GM23338 (cell line): ENCODE measurements around the gene CD300C. TPM values are rescaled to one million over a fixed set of nuclear protein-coding genes. Genes with fewer than 3 reads are reported as not detected.

ENCODE experiments used
- ATAC-seq: fragments of 200-7000 bp; cut with Tn5 transposase; 3 replicates; pipeline ENCODE4 v1.9.1; 2020
- DNase-seq: peaks from one replicate; pipeline ENCODE4 v3.0.0-alpha.2; 2015; ENCODE audit warnings: low spot score
- H2AFZ ChIP-seq: fragments of 200-600 bp; sonication (generic); 2 replicates; pipeline ENCODE4 v1.8.0; 2016; ENCODE audit warnings: antibody characterized with exemption, mild to moderate bottlenecking, moderate library complexity
- H3F3A ChIP-seq: fragments of 200-600 bp; sonication (generic); replicated peaks from 2 replicates; pipeline ENCODE4 v1.8.0; 2017; ENCODE audit warnings: antibody characterized with exemption, mixed run types, low read depth
- H3K27ac ChIP-seq: fragments of 200-600 bp; sonication (generic); 2 replicates; pipeline ENCODE4 v1.6.1; 2016; ENCODE audit warnings: low read depth
- H3K27me3 ChIP-seq: fragments of 200-600 bp; sonication (generic); 2 replicates; pipeline ENCODE4 v1.8.0; 2016; ENCODE audit warnings: mild to moderate bottlenecking, mixed run types, moderate library complexity; ENCODE audit not compliant: insufficient read depth
- H3K36me3 ChIP-seq: fragments of 200-600 bp; sonication (generic); 2 replicates; pipeline ENCODE4 v1.8.0; 2016; ENCODE audit warnings: mild to moderate bottlenecking; ENCODE audit not compliant: insufficient read depth
- H3K4me1 ChIP-seq: fragments of 200-600 bp; sonication (generic); 2 replicates; pipeline ENCODE4 v1.8.0; 2016; ENCODE audit warnings: mild to moderate bottlenecking, moderate library complexity; ENCODE audit not compliant: insufficient read depth
- H3K4me2 ChIP-seq: fragments of 200-600 bp; sonication (generic); 2 replicates; pipeline ENCODE4 v1.7.1; 2017; ENCODE audit warnings: mixed run types
- H3K4me3 ChIP-seq: fragments of 200-600 bp; sonication (generic); 2 replicates; pipeline ENCODE4 v1.6.1; 2016; ENCODE audit warnings: mixed run types
- H3K79me2 ChIP-seq: fragments of 200-600 bp; sonication (generic); replicated peaks from 2 replicates; pipeline ENCODE4 v1.8.0; 2017; ENCODE audit warnings: mild to moderate bottlenecking; ENCODE audit not compliant: insufficient read depth
- H3K9me2 ChIP-seq: fragments of 200-600 bp; sonication (generic); 2 replicates; pipeline ENCODE4 v1.8.0; 2017; ENCODE audit not compliant: insufficient read depth
- H4K20me1 ChIP-seq: fragments of 200-600 bp; sonication (generic); replicated peaks from 2 replicates; pipeline ENCODE4 v1.8.0; 2017; ENCODE audit warnings: mild to moderate bottlenecking; ENCODE audit not compliant: insufficient read depth
- H3K27ac Mint-ChIP-seq: 2 replicates; pipeline ENCODE4 v1.8.0; 2020; ENCODE audit warnings: inconsistent platforms, mild to moderate bottlenecking, moderate library complexity, mixed read lengths
- H3K27me3 Mint-ChIP-seq: 3 replicates; pipeline ENCODE4 v1.8.0; 2022; ENCODE audit warnings: low read depth, mild to moderate bottlenecking, moderate library complexity, mixed read lengths, inconsistent platforms; ENCODE audit not compliant: insufficient read depth, poor library complexity
- H3K36me3 Mint-ChIP-seq: 3 replicates; pipeline ENCODE4 v1.8.0; 2021; ENCODE audit warnings: low read depth, mild to moderate bottlenecking, inconsistent platforms, moderate library complexity, mixed read lengths
- H3K4me1 Mint-ChIP-seq: 3 replicates; pipeline ENCODE4 v1.8.0; 2020; ENCODE audit warnings: mild to moderate bottlenecking, inconsistent platforms, mixed read lengths
- H3K4me3 Mint-ChIP-seq: 3 replicates; pipeline ENCODE4 v1.8.0; 2021; ENCODE audit warnings: moderate library complexity, mild to moderate bottlenecking, inconsistent platforms, mixed read lengths
- H3K9me3 Mint-ChIP-seq: 3 replicates; pipeline ENCODE4 v1.8.0; 2020; ENCODE audit warnings: moderate library complexity, mild to moderate bottlenecking, inconsistent platforms, mixed read lengths
- EZH2 ChIP-seq: fragments of 200-600 bp; sonication (generic); IDR thresholded peaks from one replicate; pipeline ENCODE4 v1.8.0; 2017; ENCODE audit warnings: antibody characterized with exemption, mild to moderate bottlenecking, low read depth; ENCODE audit not compliant: unreplicated experiment
- JUNB ChIP-seq: IDR thresholded peaks from one replicate; pipeline ENCODE4 v1.6.1; 2016; ENCODE audit warnings: antibody characterized with exemption; ENCODE audit not compliant: unreplicated experiment
- POLR2AphosphoS5 ChIP-seq: IDR thresholded peaks from 2 replicates; pipeline ENCODE4 v1.6.1; 2016; ENCODE audit warnings: antibody characterized with exemption, low read depth
- ZNF114 ChIP-seq: fragments of 250-450 bp; sonication (Bioruptor Pico); IDR thresholded peaks from 2 replicates; pipeline ENCODE4 v1.5.0; 2020; ENCODE audit warnings: mild to moderate bottlenecking, moderate library complexity
- ZNF331 ChIP-seq: fragments of 250-450 bp; sonication (Bioruptor Pico); IDR thresholded peaks from 2 replicates; pipeline ENCODE4 v1.5.0; 2020; ENCODE audit warnings: low read depth, mild to moderate bottlenecking, moderate library complexity
- polyA plus RNA-seq: library from polyadenylated mRNA; unstranded; fragments of >200 nt; fragmentation: Nextera tagmentation; extraction: Ambion mirVana; gene quantifications from 2 replicates; pipeline ENCODE4 v1.2.1, GENCODE V29; 2016
- total RNA-seq: library from RNA; depleted of rRNA; stranded (reverse); fragments of >200 nt; shearing (Covaris generic); gene quantifications from 2 replicates; pipeline ENCODE4 v1.2.3, GENCODE V29; 2014
- TF ChIP-seq, protein P1 (sequence below): fragments of 250-450 bp; sonication (Bioruptor Pico); IDR thresholded peaks from 2 replicates; pipeline ENCODE4 v1.5.0; 2020; ENCODE audit warnings: mild to moderate bottlenecking, moderate library complexity
- TF ChIP-seq, protein P2 (sequence below): IDR thresholded peaks from one replicate; pipeline ENCODE4 v1.6.1; 2018; ENCODE audit warnings: antibody characterized with exemption; ENCODE audit not compliant: unreplicated experiment

Gene CD300C
- total and polyA plus RNA-seq, 2 experiments from 2014 or later: not detected

DNA sequence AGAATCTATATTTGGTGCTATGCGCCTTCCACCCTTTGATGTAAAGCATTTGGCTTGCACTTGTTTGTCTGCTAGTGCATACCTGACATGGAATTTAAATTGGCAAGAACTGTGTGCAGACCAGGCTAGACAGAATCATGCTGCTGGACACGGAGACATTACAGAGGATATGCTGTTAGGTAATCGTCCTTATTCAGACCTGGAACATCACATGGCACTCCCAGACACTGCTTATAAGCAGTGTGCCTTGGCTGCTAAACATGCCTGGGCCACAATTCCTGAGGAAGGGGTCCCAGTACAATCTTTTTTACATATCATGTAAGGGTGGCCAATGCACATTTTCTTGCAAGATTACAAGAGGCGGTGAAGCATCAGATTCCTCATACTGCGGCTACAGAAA is 39.8 kb upstream of the CD300C start:
- DNase-seq: no peak
- Histone ChIP-seq H3K4me2 (no peak overlapping the region), H3K79me2 (no peaks in the 10 kb centered on the region), H3K27me3 (no peaks in the 10 kb centered on the region), H4K20me1 (no peaks in the 10 kb centered on the region), H2AFZ (no peak overlapping the region), H3K9me2 (no peaks in the 10 kb centered on the region), H3K4me1 (no peaks in the 10 kb centered on the region), H3K36me3 (no peaks in the 10 kb centered on the region), H3K4me3 (no peak overlapping the region), H3K27ac (no peak overlapping the region), H3F3A (no peaks in the 10 kb centered on the region)
- TF ChIP-seq POLR2AphosphoS5 (no peak), ZNF331 (CRISPR knock-in tag) (no peak), EZH2 (no peak), JUNB (no peak), ZNF114 (CRISPR knock-in tag) (no peak)
- TF ChIP-seq, protein P1, sequence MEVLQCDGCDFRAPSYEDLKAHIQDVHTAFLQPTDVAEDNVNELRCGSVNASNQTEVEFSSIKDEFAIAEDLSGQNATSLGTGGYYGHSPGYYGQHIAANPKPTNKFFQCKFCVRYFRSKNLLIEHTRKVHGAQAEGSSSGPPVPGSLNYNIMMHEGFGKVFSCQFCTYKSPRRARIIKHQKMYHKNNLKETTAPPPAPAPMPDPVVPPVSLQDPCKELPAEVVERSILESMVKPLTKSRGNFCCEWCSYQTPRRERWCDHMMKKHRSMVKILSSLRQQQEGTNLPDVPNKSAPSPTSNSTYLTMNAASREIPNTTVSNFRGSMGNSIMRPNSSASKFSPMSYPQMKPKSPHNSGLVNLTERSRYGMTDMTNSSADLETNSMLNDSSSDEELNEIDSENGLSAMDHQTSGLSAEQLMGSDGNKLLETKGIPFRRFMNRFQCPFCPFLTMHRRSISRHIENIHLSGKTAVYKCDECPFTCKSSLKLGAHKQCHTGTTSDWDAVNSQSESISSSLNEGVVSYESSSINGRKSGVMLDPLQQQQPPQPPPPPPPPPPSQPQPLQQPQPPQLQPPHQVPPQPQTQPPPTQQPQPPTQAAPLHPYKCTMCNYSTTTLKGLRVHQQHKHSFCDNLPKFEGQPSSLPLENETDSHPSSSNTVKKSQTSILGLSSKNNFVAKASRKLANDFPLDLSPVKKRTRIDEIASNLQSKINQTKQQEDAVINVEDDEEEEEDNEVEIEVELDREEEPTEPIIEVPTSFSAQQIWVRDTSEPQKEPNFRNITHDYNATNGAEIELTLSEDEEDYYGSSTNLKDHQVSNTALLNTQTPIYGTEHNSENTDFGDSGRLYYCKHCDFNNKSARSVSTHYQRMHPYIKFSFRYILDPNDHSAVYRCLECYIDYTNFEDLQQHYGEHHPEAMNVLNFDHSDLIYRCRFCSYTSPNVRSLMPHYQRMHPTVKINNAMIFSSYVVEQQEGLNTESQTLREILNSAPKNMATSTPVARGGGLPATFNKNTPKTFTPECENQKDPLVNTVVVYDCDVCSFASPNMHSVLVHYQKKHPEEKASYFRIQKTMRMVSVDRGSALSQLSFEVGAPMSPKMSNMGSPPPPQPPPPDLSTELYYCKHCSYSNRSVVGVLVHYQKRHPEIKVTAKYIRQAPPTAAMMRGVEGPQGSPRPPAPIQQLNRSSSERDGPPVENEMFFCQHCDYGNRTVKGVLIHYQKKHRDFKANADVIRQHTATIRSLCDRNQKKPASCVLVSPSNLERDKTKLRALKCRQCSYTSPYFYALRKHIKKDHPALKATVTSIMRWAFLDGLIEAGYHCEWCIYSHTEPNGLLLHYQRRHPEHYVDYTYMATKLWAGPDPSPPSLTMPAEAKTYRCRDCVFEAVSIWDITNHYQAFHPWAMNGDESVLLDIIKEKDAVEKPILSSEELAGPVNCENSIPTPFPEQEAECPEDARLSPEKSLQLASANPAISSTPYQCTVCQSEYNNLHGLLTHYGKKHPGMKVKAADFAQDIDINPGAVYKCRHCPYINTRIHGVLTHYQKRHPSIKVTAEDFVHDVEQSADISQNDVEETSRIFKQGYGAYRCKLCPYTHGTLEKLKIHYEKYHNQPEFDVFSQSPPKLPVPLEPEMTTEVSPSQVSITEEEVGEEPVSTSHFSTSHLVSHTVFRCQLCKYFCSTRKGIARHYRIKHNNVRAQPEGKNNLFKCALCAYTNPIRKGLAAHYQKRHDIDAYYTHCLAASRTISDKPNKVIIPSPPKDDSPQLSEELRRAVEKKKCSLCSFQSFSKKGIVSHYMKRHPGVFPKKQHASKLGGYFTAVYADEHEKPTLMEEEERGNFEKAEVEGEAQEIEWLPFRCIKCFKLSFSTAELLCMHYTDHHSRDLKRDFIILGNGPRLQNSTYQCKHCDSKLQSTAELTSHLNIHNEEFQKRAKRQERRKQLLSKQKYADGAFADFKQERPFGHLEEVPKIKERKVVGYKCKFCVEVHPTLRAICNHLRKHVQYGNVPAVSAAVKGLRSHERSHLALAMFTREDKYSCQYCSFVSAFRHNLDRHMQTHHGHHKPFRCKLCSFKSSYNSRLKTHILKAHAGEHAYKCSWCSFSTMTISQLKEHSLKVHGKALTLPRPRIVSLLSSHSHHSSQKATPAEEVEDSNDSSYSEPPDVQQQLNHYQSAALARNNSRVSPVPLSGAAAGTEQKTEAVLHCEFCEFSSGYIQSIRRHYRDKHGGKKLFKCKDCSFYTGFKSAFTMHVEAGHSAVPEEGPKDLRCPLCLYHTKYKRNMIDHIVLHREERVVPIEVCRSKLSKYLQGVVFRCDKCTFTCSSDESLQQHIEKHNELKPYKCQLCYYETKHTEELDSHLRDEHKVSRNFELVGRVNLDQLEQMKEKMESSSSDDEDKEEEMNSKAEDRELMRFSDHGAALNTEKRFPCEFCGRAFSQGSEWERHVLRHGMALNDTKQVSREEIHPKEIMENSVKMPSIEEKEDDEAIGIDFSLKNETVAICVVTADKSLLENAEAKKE (CRISPR knock-in tag): no peak
- TF ChIP-seq, protein P2, sequence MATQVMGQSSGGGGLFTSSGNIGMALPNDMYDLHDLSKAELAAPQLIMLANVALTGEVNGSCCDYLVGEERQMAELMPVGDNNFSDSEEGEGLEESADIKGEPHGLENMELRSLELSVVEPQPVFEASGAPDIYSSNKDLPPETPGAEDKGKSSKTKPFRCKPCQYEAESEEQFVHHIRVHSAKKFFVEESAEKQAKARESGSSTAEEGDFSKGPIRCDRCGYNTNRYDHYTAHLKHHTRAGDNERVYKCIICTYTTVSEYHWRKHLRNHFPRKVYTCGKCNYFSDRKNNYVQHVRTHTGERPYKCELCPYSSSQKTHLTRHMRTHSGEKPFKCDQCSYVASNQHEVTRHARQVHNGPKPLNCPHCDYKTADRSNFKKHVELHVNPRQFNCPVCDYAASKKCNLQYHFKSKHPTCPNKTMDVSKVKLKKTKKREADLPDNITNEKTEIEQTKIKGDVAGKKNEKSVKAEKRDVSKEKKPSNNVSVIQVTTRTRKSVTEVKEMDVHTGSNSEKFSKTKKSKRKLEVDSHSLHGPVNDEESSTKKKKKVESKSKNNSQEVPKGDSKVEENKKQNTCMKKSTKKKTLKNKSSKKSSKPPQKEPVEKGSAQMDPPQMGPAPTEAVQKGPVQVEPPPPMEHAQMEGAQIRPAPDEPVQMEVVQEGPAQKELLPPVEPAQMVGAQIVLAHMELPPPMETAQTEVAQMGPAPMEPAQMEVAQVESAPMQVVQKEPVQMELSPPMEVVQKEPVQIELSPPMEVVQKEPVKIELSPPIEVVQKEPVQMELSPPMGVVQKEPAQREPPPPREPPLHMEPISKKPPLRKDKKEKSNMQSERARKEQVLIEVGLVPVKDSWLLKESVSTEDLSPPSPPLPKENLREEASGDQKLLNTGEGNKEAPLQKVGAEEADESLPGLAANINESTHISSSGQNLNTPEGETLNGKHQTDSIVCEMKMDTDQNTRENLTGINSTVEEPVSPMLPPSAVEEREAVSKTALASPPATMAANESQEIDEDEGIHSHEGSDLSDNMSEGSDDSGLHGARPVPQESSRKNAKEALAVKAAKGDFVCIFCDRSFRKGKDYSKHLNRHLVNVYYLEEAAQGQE: no peak
- Mint-ChIP-seq H3K4me3 (no peak overlapping the region), H3K9me3 (no peaks in the 10 kb centered on the region; the same call in 2 of the 3 replicates), H3K4me1 (peaks cover 3% of the 10 kb centered on the region; the same call in 1 of the 3 replicates), H3K36me3 (no peaks in the 10 kb centered on the region), H3K27ac (no peak overlapping the region), H3K27me3 (no peaks in the 10 kb centered on the region)
- ATAC-seq: no peak
